Central memory CD4-positive, alpha-beta T cell (primary cell): ENCODE data around the gene FOXQ1.

Experiments used
- DNase-seq: peaks from one replicate; pipeline ENCODE4 v3.0.0; 2022

The FOXQ1 gene

DNA sequence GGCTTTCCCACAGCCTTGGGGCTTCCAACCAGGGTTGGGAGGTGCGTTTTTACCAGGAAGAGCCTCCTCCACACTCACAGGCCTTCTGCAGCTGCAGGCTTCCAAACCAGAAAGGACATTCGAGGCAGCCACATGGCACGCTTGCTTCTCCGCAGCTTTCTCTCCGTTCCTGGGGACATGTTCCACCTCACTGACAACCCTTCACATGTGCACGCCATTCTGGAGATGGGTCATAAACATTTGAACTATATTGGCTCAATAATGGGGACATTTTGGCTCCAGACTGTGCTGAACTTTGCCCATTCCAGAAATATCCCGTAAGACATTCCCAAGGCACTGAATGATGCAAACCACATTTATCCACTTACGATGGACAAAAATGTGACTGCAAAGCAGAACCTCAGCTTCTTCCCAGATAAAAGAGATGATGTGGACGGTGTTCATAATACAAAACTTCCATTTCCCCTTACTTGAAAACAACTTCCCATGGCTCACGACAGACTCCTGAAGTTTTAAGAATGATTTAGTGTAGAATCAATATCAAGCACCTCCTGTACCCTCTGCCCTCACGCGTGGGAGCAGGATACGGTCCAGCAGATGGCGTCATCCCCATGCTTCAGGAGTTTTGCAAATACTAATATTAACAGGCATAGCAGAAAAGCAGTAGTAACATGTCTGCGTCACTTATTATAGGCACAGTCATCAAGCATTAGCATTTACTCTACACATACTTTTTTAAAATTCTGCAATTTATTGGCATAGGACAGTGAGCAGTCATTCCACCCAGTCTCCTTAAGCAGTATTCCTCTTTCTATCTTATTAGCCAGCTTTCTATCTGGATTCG is 52.1 kb downstream of the FOXQ1 start:
- no peak for DNase-seq
